Lower lobe of right lung (tissue), 2 donors: Measurements from ENCODE around the gene SRGAP3. TPM values are rescaled to one million over a fixed set of nuclear protein-coding genes. Genes with fewer than 3 reads are reported as not detected.

Source experiments
- ATAC-seq, 2 donors: fragments of 200-7000 bp; cut with Tn5 transposase; one replicate each; pipeline ENCODE4 v1.9.1; 2020 to 2022; ENCODE audit warnings: mild to moderate bottlenecking in 2 of 2, moderate library complexity in 2 of 2
- DNase-seq: peaks from one replicate; pipeline ENCODE4 v3.0.0-alpha.2; 2020
- H3K27ac ChIP-seq: fragments of 200-600 bp; one replicate; pipeline ENCODE4 v1.8.0; 2022
- H3K27me3 ChIP-seq: fragments of 200-600 bp; one replicate; pipeline ENCODE4 v1.8.0; 2022; ENCODE audit warnings: low read depth
- H3K36me3 ChIP-seq: fragments of 200-600 bp; one replicate; pipeline ENCODE4 v1.8.0; 2022; ENCODE audit warnings: mild to moderate bottlenecking
- H3K4me1 ChIP-seq: fragments of 200-600 bp; one replicate; pipeline ENCODE4 v1.8.0; 2022
- H3K4me3 ChIP-seq: fragments of 200-600 bp; one replicate; pipeline ENCODE4 v1.8.0; 2022; ENCODE audit warnings: mild to moderate bottlenecking
- H3K9me3 ChIP-seq: fragments of 200-600 bp; one replicate; pipeline ENCODE4 v1.8.0; 2022
- intact Hi-C: fragments of 100-400 bp; cut with DNase I; formaldehyde crosslinking; loops from one replicate; pipeline ENCODE4 v1.11.0; 2022
- total RNA-seq: library from RNA; stranded (reverse); fragmentation: NEBNext Ultra II Directional; extraction: Animal tissue kit (Norgen Biotek cat#: 25700); gene quantifications from one replicate; pipeline ENCODE4 v1.2.1, GENCODE V29; 2021
- TF ChIP-seq, protein P1 (sequence below): fragments of 200-600 bp; IDR thresholded peaks from one replicate; pipeline ENCODE4 v1.8.0; 2022; ENCODE audit warnings: antibody characterized with exemption, mild to moderate bottlenecking
- donor health status: DM: no; HTN: yes; CAD: no; lungs with severe emphysema.

The SRGAP3 gene
- total RNA-seq, 1 donor from 2014 or later, result 7.8 TPM

GRCh38 chr3:9205345-9206143 lies 43.9 kb downstream of the SRGAP3 start:
- intact Hi-C loops, result no loop called here
- no peak overlapping the region for H3K4me3 ChIP-seq
- no peaks in the 10 kb centered on the region for H3K36me3 ChIP-seq
- no peaks in the 10 kb centered on the region for H3K27me3 ChIP-seq
- ATAC-seq, result no peak
- no peaks in the 10 kb centered on the region for H3K4me1 ChIP-seq
- no peak for DNase-seq
- no peak overlapping the region for H3K27ac ChIP-seq
- no peaks in the 10 kb centered on the region for H3K9me3 ChIP-seq
- TF ChIP-seq, protein P1, sequence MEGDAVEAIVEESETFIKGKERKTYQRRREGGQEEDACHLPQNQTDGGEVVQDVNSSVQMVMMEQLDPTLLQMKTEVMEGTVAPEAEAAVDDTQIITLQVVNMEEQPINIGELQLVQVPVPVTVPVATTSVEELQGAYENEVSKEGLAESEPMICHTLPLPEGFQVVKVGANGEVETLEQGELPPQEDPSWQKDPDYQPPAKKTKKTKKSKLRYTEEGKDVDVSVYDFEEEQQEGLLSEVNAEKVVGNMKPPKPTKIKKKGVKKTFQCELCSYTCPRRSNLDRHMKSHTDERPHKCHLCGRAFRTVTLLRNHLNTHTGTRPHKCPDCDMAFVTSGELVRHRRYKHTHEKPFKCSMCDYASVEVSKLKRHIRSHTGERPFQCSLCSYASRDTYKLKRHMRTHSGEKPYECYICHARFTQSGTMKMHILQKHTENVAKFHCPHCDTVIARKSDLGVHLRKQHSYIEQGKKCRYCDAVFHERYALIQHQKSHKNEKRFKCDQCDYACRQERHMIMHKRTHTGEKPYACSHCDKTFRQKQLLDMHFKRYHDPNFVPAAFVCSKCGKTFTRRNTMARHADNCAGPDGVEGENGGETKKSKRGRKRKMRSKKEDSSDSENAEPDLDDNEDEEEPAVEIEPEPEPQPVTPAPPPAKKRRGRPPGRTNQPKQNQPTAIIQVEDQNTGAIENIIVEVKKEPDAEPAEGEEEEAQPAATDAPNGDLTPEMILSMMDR, result no peak

DNA sequence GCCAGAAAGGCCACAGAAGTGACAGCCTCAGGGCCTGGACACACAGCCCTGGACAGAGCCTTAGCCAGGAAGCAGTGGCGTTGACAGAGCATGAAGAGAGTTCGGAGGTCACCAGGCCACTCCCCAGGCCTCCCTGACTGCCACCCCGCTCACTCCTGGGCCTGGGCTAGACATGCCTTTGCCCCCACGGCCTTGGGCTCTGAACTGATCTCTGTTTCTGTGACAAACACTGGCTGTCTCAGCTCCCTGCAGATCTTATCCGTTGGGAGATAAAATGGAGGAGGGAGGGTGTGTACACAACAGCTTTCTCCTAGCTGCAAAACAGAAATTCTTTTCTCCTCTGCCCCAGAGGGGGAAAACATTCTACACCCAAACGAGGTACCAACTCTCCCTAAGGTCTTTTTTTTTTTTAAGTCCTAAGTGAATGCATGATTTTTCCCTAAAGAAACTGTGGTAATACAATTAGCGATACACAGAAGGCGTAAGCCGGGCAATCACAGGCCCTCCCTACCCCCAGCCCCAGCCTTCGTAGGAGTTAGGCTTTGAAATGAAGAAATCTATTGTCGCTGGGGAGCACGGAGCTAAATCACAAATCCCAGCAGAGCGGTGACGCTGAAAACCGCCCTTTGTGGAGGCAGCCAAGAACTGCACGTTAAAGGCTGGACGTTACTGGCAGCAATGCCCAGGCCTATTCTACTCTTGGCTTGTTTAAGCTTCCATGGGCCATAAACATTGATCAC lies 45.0 kb downstream of the SRGAP3 start:
- ATAC-seq (no peak), DNase-seq (no peak)
- TF ChIP-seq, protein P1, result no peak
- Histone ChIP-seq H3K9me3 (no peaks in the 10 kb centered on the region), H3K4me3 (no peak overlapping the region), H3K36me3 (no peaks in the 10 kb centered on the region), H3K27me3 (no peaks in the 10 kb centered on the region), H3K27ac (no peak overlapping the region), H3K4me1 (no peaks in the 10 kb centered on the region)
- intact Hi-C loops, result no loop called here

GRCh38 chr3:9203317-9203716 lies 46.1 kb downstream of the SRGAP3 start:
- no peak overlapping the region for H3K4me3 ChIP-seq
- no peaks in the 10 kb centered on the region for H3K9me3 ChIP-seq
- DNase-seq (no peak), ATAC-seq (no peak)
- no peaks in the 10 kb centered on the region for H3K27me3 ChIP-seq
- intact Hi-C loops, result no loop called here
- no peaks in the 10 kb centered on the region for H3K4me1 ChIP-seq
- H3K36me3 ChIP-seq, result no peaks in the 10 kb centered on the region
- H3K27ac ChIP-seq, result no peak overlapping the region
- TF ChIP-seq, protein P1, result no peak

DNA sequence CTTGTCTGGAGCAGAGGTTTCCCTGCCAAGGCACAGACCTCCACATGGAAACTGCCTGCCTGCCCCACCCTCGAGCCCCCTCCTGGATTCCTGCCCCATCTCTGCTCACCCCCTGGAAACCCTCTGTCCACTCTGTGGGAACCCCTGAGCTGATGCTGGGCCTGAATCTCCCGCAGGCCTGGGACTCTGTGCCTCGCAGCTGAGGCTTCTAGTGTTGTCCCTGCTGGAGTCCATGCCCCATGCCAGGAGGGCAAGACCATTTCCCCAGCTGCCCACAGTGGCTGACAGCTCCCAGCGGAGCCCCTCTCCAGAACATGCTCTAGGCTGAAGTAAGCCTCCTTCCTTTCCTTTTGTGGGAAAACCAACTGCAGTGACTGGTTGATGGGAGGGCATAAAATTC lies 46.9 kb downstream of the SRGAP3 start:
- no peak for DNase-seq
- Histone ChIP-seq H3K4me3 (no peak overlapping the region), H3K36me3 (no peaks in the 10 kb centered on the region), H3K27ac (no peak overlapping the region), H3K27me3 (no peaks in the 10 kb centered on the region), H3K4me1 (no peaks in the 10 kb centered on the region), H3K9me3 (no peaks in the 10 kb centered on the region)
- TF ChIP-seq, protein P1, result no peak
- peak in 1 of 2 donors; percentile 6 for ATAC-seq
- intact Hi-C loops, result no loop called here

DNA sequence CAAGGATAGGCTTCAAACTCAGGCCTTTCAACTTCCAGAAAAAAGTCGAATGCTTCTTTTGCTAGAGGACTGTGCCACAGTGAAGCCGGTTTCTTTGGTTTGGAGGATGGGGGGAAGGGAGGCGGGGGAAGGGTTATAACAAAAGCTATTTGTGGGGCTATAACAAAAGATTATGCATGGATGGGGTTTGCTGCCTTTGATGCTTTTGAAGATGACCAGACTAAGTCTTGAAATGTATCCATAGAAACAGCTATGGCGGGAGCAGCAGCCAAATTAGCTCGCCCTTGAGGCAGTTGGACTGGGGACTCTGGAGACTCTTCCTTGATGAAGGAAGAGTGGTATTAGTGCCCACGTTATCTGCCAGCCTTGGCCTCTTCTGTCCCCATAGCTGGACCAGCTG lies 47.5 kb downstream of the SRGAP3 start:
- TF ChIP-seq, protein P1, result no peak
- no peak for ATAC-seq
- Histone ChIP-seq H3K9me3 (no peaks in the 10 kb centered on the region), H3K4me3 (no peak overlapping the region), H3K36me3 (no peaks in the 10 kb centered on the region), H3K4me1 (no peaks in the 10 kb centered on the region), H3K27ac (no peak overlapping the region), H3K27me3 (no peaks in the 10 kb centered on the region)
- intact Hi-C loops, result no loop called here
- DNase-seq, result no peak
